Nephron progenitor cell (in vitro differentiated cells): ENCODE results near the gene CLDN10.

Experiments used
- DNase-seq: peaks from one replicate; pipeline ENCODE4 v3.0.0; 2021
- H3K27ac Mint-ChIP-seq: 2 replicates; pipeline ENCODE4 v1.8.0; 2021; ENCODE audit warnings: mild to moderate bottlenecking, moderate library complexity, mixed read lengths
- H3K27me3 Mint-ChIP-seq: 2 replicates; pipeline ENCODE4 v1.8.0; 2021; ENCODE audit warnings: mild to moderate bottlenecking, low read depth, mixed read lengths; ENCODE audit not compliant: poor library complexity
- H3K36me3 Mint-ChIP-seq: 2 replicates; pipeline ENCODE4 v1.8.0; 2021; ENCODE audit warnings: low read depth, mixed read lengths
- H3K4me1 Mint-ChIP-seq: 2 replicates; pipeline ENCODE4 v1.8.0; 2021; ENCODE audit warnings: mixed read lengths
- H3K4me3 Mint-ChIP-seq: 2 replicates; pipeline ENCODE4 v1.8.0; 2021; ENCODE audit warnings: mild to moderate bottlenecking, moderate library complexity, mixed read lengths
- H3K9me3 Mint-ChIP-seq: 2 replicates; pipeline ENCODE4 v1.8.0; 2021; ENCODE audit warnings: mild to moderate bottlenecking, moderate library complexity, mixed read lengths
- TF ChIP-seq, protein P1 (sequence below): fragments of 200-600 bp; sonication (generic); IDR thresholded peaks from 2 replicates; pipeline ENCODE4 v1.5.0; 2021; ENCODE audit warnings: antibody characterized with exemption

The CLDN10 gene

DNA sequence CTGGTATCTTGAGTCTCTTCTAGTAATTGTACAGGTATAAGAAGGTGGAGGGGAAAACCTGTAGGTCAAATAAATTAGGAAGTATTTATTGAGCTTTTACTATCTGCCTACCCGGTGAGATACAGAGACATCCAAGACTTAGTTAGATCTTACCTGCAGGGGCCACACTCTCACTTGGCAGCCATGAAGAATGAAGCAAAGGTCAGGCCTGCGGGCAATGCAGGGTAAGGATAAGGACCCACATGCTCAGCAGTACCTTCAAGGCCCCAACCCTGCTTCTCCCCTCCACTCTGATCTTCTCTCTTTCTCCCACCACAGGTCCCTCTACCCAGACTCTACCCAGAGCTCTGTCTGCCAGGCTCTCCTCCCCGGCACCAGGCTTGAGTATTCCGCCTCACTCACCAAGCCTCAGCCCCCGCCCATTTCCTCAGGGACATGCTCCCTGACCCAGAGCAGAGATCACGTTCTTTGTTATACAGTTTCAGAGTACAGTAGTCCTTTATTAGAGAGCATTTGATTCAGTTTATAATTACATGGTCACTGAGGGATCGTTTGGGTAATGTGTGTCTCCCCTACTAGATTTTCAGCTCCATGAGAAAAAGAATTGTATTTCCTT, 18.9 kb upstream of the CLDN10 start:
- peak; percentile 36 for DNase-seq
- H3K27ac Mint-ChIP-seq, result no peak overlapping the region

DNA sequence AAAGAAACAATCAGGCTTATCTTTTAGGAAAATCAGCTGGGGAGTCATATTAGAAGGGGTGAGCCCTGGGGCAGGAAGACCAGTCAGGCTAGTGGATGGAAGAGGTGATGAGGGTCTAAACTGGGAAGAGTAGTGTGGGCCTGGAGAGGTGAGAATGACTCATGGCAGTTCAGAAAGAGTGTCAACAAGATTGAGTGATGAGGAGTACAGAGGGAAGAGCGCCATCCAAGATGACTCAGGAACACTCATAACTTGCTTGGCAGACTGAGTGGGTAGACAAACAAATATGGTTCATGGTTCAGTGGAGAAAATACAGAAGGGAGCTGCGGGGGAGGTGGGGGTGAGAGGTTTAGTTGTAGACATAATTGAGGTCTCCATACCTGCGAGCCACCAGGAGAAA, 17.3 kb upstream of the CLDN10 start:
- H3K27ac Mint-ChIP-seq, result no peak overlapping the region
- H3K9me3 Mint-ChIP-seq, result no peaks in the 10 kb centered on the region
- TF ChIP-seq, protein P1, sequence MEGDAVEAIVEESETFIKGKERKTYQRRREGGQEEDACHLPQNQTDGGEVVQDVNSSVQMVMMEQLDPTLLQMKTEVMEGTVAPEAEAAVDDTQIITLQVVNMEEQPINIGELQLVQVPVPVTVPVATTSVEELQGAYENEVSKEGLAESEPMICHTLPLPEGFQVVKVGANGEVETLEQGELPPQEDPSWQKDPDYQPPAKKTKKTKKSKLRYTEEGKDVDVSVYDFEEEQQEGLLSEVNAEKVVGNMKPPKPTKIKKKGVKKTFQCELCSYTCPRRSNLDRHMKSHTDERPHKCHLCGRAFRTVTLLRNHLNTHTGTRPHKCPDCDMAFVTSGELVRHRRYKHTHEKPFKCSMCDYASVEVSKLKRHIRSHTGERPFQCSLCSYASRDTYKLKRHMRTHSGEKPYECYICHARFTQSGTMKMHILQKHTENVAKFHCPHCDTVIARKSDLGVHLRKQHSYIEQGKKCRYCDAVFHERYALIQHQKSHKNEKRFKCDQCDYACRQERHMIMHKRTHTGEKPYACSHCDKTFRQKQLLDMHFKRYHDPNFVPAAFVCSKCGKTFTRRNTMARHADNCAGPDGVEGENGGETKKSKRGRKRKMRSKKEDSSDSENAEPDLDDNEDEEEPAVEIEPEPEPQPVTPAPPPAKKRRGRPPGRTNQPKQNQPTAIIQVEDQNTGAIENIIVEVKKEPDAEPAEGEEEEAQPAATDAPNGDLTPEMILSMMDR, result no peak
- H3K27me3 Mint-ChIP-seq, result peaks cover 6% of the 10 kb centered on the region
- no peaks in the 10 kb centered on the region for H3K36me3 Mint-ChIP-seq
- no peak overlapping the region for H3K4me3 Mint-ChIP-seq
- DNase-seq, result no peak
- H3K4me1 Mint-ChIP-seq, result peaks cover 7% of the 10 kb centered on the region

More for the DNA sequence above, 18.9 kb upstream of the CLDN10 start:
- no peaks in the 10 kb centered on the region for H3K36me3 Mint-ChIP-seq
- H3K9me3 Mint-ChIP-seq, result no peaks in the 10 kb centered on the region
- peaks cover 7% of the 10 kb centered on the region for H3K4me1 Mint-ChIP-seq
- peaks cover 3% of the 10 kb centered on the region for H3K27me3 Mint-ChIP-seq
- no peak overlapping the region for H3K4me3 Mint-ChIP-seq
- TF ChIP-seq, protein P1, result no peak

DNA sequence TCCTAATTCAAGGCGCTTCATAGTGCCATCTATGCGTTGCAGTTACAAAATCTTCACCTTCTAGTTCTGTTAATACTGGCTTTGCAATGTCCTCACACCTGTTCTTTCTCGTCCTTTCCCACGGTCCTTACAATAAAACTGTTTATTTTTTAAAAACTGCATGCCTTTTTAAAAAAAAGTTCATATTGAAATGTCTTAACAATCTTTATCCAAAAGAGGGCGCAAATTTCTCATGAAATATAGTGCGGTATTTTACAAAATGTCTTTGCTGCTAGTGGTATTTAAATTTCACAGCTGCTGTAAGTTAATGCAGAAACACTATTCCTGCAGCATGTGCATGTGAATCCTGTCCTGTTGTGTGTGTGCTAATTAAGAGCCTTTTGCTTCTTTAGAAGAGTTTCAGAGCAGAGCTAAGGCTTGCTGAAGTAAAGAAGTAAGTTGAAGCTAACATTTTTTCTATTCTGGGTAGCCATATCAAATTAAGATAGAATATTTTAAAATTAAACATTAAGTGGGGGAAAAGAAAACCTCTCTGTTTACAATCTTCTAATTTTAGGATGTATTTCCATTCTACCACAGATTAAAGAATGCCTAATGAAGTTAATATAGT, 15.8 kb upstream of the CLDN10 start:
- DNase-seq, result no peak

DNA sequence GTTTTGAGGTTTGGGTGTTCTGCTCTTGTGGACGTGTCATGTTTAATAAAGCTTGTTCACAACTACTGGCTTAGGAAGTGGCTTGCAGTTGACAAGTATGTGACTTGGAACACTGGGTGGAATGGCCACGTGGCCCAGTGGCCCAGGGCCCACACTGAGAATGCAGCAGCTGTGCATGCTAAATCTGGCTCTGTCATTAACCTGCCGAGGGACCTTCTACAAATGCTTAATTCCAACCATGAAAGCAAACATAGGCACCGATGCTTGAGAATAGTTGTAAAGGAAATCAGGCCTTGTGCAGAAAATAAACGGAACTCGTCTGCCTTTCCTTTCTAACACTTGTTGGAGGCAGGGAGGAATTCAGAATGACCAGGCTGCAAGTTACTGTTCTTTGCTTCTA, 11.6 kb upstream of the CLDN10 start:
- Mint-ChIP-seq H3K4me3 (no peak overlapping the region), H3K9me3 (no peaks in the 10 kb centered on the region), H3K27ac (no peak overlapping the region), H3K4me1 (peaks cover 17% of the 10 kb centered on the region), H3K36me3 (no peaks in the 10 kb centered on the region), H3K27me3 (peaks cover 10% of the 10 kb centered on the region)
- no peak for DNase-seq
- TF ChIP-seq, protein P1, result no peak

More for the DNA sequence above, 15.8 kb upstream of the CLDN10 start:
- Mint-ChIP-seq H3K27me3 (peaks cover 6% of the 10 kb centered on the region), H3K9me3 (no peaks in the 10 kb centered on the region), H3K4me3 (no peak overlapping the region), H3K4me1 (peaks cover 20% of the 10 kb centered on the region), H3K36me3 (no peaks in the 10 kb centered on the region), H3K27ac (no peak overlapping the region)
- TF ChIP-seq, protein P1, result peak; percentile 36

DNA sequence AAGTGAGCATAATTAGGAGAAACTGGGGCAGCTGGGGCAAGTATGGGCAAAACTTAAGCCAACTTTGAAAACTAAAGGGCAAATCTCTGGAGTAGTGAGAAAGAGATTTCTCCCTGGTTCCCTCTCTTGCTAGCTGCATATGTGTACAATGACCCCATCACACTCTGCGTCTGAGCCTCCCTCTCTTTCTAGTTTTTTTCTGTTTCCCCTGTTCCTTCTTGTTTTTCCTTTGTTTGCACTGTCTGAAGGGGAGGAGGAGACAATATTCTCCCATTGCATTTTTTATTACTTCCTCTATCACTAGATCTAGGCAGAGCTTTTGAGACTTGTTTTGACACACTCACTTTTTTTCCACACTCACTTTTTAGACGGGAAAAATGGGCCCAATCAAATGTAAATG, 11.2 kb upstream of the CLDN10 start:
- DNase-seq, result no peak
- no peaks in the 10 kb centered on the region for H3K9me3 Mint-ChIP-seq
- peak overlapping the region; percentile 83 for H3K27ac Mint-ChIP-seq
- peaks cover 17% of the 10 kb centered on the region for H3K4me1 Mint-ChIP-seq
- no peak overlapping the region for H3K4me3 Mint-ChIP-seq
- no peaks in the 10 kb centered on the region for H3K36me3 Mint-ChIP-seq
- TF ChIP-seq, protein P1, result no peak
- H3K27me3 Mint-ChIP-seq, result peaks cover 10% of the 10 kb centered on the region
